Panc1 (cell line): ENCODE measurements around the gene MED12L. TPM values are rescaled to one million over a fixed set of nuclear protein-coding genes. Genes with fewer than 3 reads are reported as not detected.

Experiments
- ATAC-seq: fragments of 200-7000 bp; cut with Tn5 transposase; 2 replicates; pipeline ENCODE4 v1.9.1; 2020; ENCODE audit warnings: mild to moderate bottlenecking, moderate library complexity
- BruUV-seq: library from RNA; stranded (reverse); fragments of 400-500 nt; replicated peaks from 2 replicates; lab custom pipeline; 2021; lab: Mats Ljungman, UMichigan
- CTCF ChIA-PET: fragments of 300-600 bp; sonication (Branson Sonifier 250); formaldehyde crosslinking; loops from one replicate; lab custom pipeline; 2022; ENCODE audit warnings: antibody characterized with exemption; lab: Charles Lee
- POLR2A ChIA-PET: fragments of 300-600 bp; sonication (Branson Sonifier 250); formaldehyde crosslinking; loops from one replicate; lab custom pipeline; 2022; ENCODE audit warnings: antibody characterized with exemption; lab: Charles Lee
- DNase-seq: peaks from one replicate; pipeline ENCODE4 v3.0.0-alpha.2; 2010; ENCODE audit warnings: low read depth, low spot score
- H3K27ac ChIP-seq: 2 replicates; pipeline ENCODE4 v1.5.1; 2011; ENCODE audit warnings: mild to moderate bottlenecking, low read length, inconsistent platforms
- H3K27me3 ChIP-seq: fragments of 200-500 bp; sonication (Bioruptor generic); 2 replicates; pipeline ENCODE4 v1.6.0; 2014; ENCODE audit warnings: low read length, inconsistent platforms; ENCODE audit not compliant: control insufficient read depth, insufficient read depth
- H3K36me3 ChIP-seq: fragments of 200-500 bp; sonication (Bioruptor generic); 2 replicates; pipeline ENCODE4 v1.5.1; 2014; ENCODE audit warnings: inconsistent platforms, mild to moderate bottlenecking, low read length, moderate library complexity; ENCODE audit not compliant: control insufficient read depth, insufficient read depth
- H3K4me1 ChIP-seq: 2 replicates; pipeline ENCODE4 v1.5.1; 2011; ENCODE audit warnings: inconsistent platforms, mild to moderate bottlenecking, low read length, moderate library complexity; ENCODE audit not compliant: control insufficient read depth, insufficient read depth
- H3K4me3 ChIP-seq, 2 experiments: 2 replicates each; pipeline ENCODE4 v1.5.1; 2011 to 2012; ENCODE audit warnings: low read depth in 2 of 2, low read length in 2 of 2, mild to moderate bottlenecking in 2 of 2, inconsistent platforms in 1 of 2, moderate library complexity in 1 of 2
- H3K9me3 ChIP-seq: fragments of 200-500 bp; sonication (Bioruptor generic); 2 replicates; pipeline ENCODE4 v1.5.1; 2014; ENCODE audit warnings: low read depth, mild to moderate bottlenecking, inconsistent platforms, low read length, moderate library complexity; ENCODE audit not compliant: control insufficient read depth, insufficient read depth
- CTCF ChIP-seq: fragments of 450-650 bp; IDR thresholded peaks from 2 replicates; pipeline ENCODE4 v1.5.1; 2017; ENCODE audit warnings: mild to moderate bottlenecking
- POLR2AphosphoS5 ChIP-seq: IDR thresholded peaks from 2 replicates; pipeline ENCODE4 v1.6.1; 2012; ENCODE audit warnings: mild to moderate bottlenecking, low read depth, low read length, moderate library complexity
- REST ChIP-seq, 2 experiments: IDR thresholded peaks; 2 replicates each; pipeline ENCODE4 v1.6.1; 2011 to 2012; ENCODE audit warnings: low read depth in 2 of 2, control low read depth in 1 of 2, low read length in 1 of 2, mild to moderate bottlenecking in 1 of 2, moderate library complexity in 1 of 2; ENCODE audit not compliant: insufficient read depth in 1 of 2
- SIN3A ChIP-seq: IDR thresholded peaks from 2 replicates; pipeline ENCODE4 v1.6.1; 2012; ENCODE audit warnings: low read depth, mild to moderate bottlenecking, low read length, moderate library complexity, borderline replicate concordance; ENCODE audit not compliant: insufficient read depth
- TCF7L2 ChIP-seq: IDR thresholded peaks from 2 replicates; pipeline ENCODE4 v1.6.1; 2011; ENCODE audit warnings: mild to moderate bottlenecking, low read depth, low read length, inconsistent platforms
- in situ Hi-C: cut with HindIII; loops from 2 replicates; pipeline ENCODE4 v1.10.0; 2016; ENCODE audit warnings: low sequenced_read_pairs, low pct_unique_long_range_greater_than_20kb
- intact Hi-C: fragments of 100-400 bp; cut with micrococcal nuclease; formaldehyde crosslinking; loops from one replicate; pipeline ENCODE4 v1.10.0; 2022; ENCODE audit not compliant: unreplicated experiment
- total RNA-seq: library from RNA; stranded (reverse); gene quantifications from one replicate; pipeline ENCODE4 v1.2.1, GENCODE V29; 2021; ENCODE audit not compliant: unreplicated experiment

MED12L gene
- total RNA-seq, 1 experiment from 2014 or later: 2.8 TPM

- CTCF ChIA-PET: no interaction called here
- no peaks in the 10 kb centered on the region for H3K36me3 ChIP-seq
- no peaks in the 10 kb centered on the region for H3K9me3 ChIP-seq
- H3K4me3 ChIP-seq: no peak overlapping the region
- no peaks in the 10 kb centered on the region for H3K27me3 ChIP-seq
- no peaks in the 10 kb centered on the region for H3K4me1 ChIP-seq
- no peak overlapping the region for H3K27ac ChIP-seq
- TF ChIP-seq POLR2AphosphoS5 (no peak), REST (IDR thresholded peaks at IDR 0.05; ENCODE audit: insufficient read depth in 1 of 2, low read depth in 2 of 2, low read length in 1 of 2) (no peak), SIN3A (no peak), TCF7L2 (no peak), CTCF (no peak)
- no TSS peak for BruUV-seq
- intact Hi-C loops: no loop called here
- no peak for ATAC-seq
- POLR2A ChIA-PET: no interaction called here
- in situ Hi-C loops: no loop called here
- no peak for DNase-seq
Measured at GRCh38 chr3:151234825-151235224, 149.4 kb downstream of the MED12L start.

- in situ Hi-C loops (no loop called here), intact Hi-C loops (no loop called here)
- CTCF ChIA-PET: no interaction called here
- Histone ChIP-seq H3K27ac (no peak overlapping the region), H3K36me3 (no peaks in the 10 kb centered on the region), H3K4me3 (no peak overlapping the region), H3K9me3 (no peaks in the 10 kb centered on the region), H3K27me3 (no peaks in the 10 kb centered on the region), H3K4me1 (no peaks in the 10 kb centered on the region)
- POLR2A ChIA-PET: no interaction called here
- no peak for ATAC-seq
- DNase-seq: no peak
- BruUV-seq: no TSS peak
- TF ChIP-seq SIN3A (no peak), REST (IDR thresholded peaks at IDR 0.05; ENCODE audit: insufficient read depth in 1 of 2, low read depth in 2 of 2, low read length in 1 of 2) (no peak), TCF7L2 (no peak), CTCF (no peak), POLR2AphosphoS5 (no peak)
Measured at GRCh38 chr3:151236316-151236715, 150.9 kb downstream of the MED12L start.
